ENCODE results near the gene SLC17A4. TPM values are rescaled to one million over a fixed set of nuclear protein-coding genes. Genes with fewer than 3 reads are reported as not detected.
A peak's percentile ranks its signal among the peaks of the same experiment; 100 is the strongest.

The SLC17A4 gene
- total RNA-seq, 4 donors from 2014 or later = not detected

- TF ChIP-seq EP300 (IDR thresholded peaks at IDR 0.05) (no peak), POLR2A (IDR thresholded peaks at IDR 0.05) (no peak), POLR2AphosphoS5 (IDR thresholded peaks at IDR 0.05) (no peak)
- TF ChIP-seq, protein P1, sequence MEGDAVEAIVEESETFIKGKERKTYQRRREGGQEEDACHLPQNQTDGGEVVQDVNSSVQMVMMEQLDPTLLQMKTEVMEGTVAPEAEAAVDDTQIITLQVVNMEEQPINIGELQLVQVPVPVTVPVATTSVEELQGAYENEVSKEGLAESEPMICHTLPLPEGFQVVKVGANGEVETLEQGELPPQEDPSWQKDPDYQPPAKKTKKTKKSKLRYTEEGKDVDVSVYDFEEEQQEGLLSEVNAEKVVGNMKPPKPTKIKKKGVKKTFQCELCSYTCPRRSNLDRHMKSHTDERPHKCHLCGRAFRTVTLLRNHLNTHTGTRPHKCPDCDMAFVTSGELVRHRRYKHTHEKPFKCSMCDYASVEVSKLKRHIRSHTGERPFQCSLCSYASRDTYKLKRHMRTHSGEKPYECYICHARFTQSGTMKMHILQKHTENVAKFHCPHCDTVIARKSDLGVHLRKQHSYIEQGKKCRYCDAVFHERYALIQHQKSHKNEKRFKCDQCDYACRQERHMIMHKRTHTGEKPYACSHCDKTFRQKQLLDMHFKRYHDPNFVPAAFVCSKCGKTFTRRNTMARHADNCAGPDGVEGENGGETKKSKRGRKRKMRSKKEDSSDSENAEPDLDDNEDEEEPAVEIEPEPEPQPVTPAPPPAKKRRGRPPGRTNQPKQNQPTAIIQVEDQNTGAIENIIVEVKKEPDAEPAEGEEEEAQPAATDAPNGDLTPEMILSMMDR (IDR thresholded peaks at IDR 0.05) = no peak
- no peaks in the 10 kb centered on the region for H3K4me1 ChIP-seq
- no peak overlapping the region for H3K27ac ChIP-seq
- H3K9me3 ChIP-seq = no peaks in the 10 kb centered on the region
- peaks cover 7% of the 10 kb centered on the region for H3K27me3 ChIP-seq
- no peaks in the 10 kb centered on the region for H3K36me3 ChIP-seq
- DNase-seq (ENCODE audit: low spot score in 2 of 2) = no peak
- WGBS = 82% methylated on average over 4 of the region's 4 CpGs
- no peak overlapping the region for H3K4me3 ChIP-seq
These were observed 23.5 kb downstream of the SLC17A4 start for GRCh38 chr6:25777856-25778649.

DNA sequence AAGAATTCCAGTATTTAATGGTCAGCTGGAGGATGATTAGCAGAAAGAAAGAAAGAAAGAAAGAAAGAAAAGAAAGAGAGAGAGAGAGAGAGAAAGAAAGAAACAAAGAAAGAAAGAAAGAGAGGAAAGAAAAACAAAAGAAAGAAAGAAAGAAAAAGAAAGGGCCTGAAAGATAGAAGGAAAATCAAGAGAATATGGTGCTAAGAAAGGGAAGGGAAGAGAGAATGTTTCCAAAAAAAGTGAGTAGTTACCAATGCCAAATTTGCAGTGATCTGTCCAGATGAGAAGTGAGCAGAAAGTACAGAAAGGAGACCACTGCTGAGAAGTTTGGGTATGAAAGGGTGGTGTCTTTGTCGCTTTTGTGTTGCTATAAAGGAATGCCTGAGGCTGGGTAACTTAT lies 26.6 kb downstream of the SLC17A4 start:
- no peak for DNase-seq (ENCODE audit: low spot score in 2 of 2)
- no peak overlapping the region for H3K4me3 ChIP-seq
- TF ChIP-seq, protein P1 (IDR thresholded peaks at IDR 0.05) = no peak
- TF ChIP-seq POLR2AphosphoS5 (IDR thresholded peaks at IDR 0.05) (no peak), POLR2A (IDR thresholded peaks at IDR 0.05) (no peak), EP300 (IDR thresholded peaks at IDR 0.05) (no peak)
- WGBS = 93% methylated on average over 1 of the region's 1 CpG
- peaks cover 5% of the 10 kb centered on the region for H3K27me3 ChIP-seq
- H3K9me3 ChIP-seq = no peaks in the 10 kb centered on the region
- no peak overlapping the region for H3K27ac ChIP-seq
- H3K36me3 ChIP-seq = no peaks in the 10 kb centered on the region
- no peaks in the 10 kb centered on the region for H3K4me1 ChIP-seq

GRCh38 chr6:25787428-25787827 lies 32.9 kb downstream of the SLC17A4 start:
- TF ChIP-seq, protein P1 (IDR thresholded peaks at IDR 0.05) = no peak
- TF ChIP-seq POLR2A (IDR thresholded peaks at IDR 0.05) (no peak), EP300 (IDR thresholded peaks at IDR 0.05) (no peak), POLR2AphosphoS5 (IDR thresholded peaks at IDR 0.05) (no peak)
- no peaks in the 10 kb centered on the region for H3K27me3 ChIP-seq
- H3K4me1 ChIP-seq = no peaks in the 10 kb centered on the region
- no peaks in the 10 kb centered on the region for H3K9me3 ChIP-seq
- H3K36me3 ChIP-seq = no peaks in the 10 kb centered on the region
- WGBS = 67% methylated on average over 2 of the region's 2 CpGs
- H3K4me3 ChIP-seq = no peak overlapping the region
- DNase-seq (ENCODE audit: low spot score in 2 of 2) = no peak
- no peak overlapping the region for H3K27ac ChIP-seq

DNA sequence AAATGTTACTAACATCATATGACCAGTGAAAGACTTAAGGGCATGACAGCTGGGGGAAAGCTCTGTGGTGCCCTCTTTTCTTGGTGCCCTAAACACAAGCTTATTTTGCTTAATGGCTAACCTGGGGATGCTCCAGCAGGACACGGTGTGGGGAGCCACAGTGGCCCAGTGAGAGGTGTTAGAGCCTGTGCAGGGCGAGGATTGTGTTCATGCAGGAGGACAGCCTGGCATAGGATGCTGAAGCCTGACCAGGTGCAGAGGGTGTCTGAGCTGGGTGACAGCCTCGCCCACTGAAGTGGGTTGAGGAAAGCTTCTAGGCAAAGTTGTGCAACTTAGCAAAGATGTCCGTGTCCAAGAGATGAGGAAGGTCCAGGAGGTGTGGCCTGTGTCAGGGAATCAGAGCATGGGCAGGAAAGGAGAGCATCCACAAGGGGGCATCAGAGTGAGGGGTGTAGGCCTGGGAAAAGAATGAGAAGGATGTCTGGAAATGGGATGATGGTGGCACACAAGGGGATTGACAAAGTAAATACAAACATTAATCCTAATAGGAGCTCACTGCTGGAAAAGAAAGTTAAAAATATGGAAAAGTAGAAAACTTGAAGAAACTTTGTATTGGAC lies 33.9 kb downstream of the SLC17A4 start:
- no peaks in the 10 kb centered on the region for H3K27me3 ChIP-seq
- no peaks in the 10 kb centered on the region for H3K9me3 ChIP-seq
- H3K4me1 ChIP-seq = no peaks in the 10 kb centered on the region
- TF ChIP-seq POLR2A (IDR thresholded peaks at IDR 0.05) = no peak
- TF ChIP-seq, protein P1 (IDR thresholded peaks at IDR 0.05) = peak; percentile 24 to 29
- H3K36me3 ChIP-seq = no peaks in the 10 kb centered on the region
- no peak overlapping the region for H3K27ac ChIP-seq
- no peak for DNase-seq (ENCODE audit: low spot score in 2 of 2)
- WGBS = 63% methylated on average over 4 of the region's 4 CpGs
- H3K4me3 ChIP-seq = no peak overlapping the region

- no peaks in the 10 kb centered on the region for H3K36me3 ChIP-seq
- WGBS = 85% methylated on average over 2 of the region's 2 CpGs
- TF ChIP-seq, protein P1 (IDR thresholded peaks at IDR 0.05) = no peak
- TF ChIP-seq EP300 (IDR thresholded peaks at IDR 0.05) = no peak
- no peak for DNase-seq (ENCODE audit: low spot score in 2 of 2)
- H3K4me1 ChIP-seq = no peaks in the 10 kb centered on the region
- no peaks in the 10 kb centered on the region for H3K27me3 ChIP-seq
- no peaks in the 10 kb centered on the region for H3K9me3 ChIP-seq
- H3K4me3 ChIP-seq = no peak overlapping the region
- H3K27ac ChIP-seq = no peak overlapping the region
These were observed 34.9 kb downstream of the SLC17A4 start for GRCh38 chr6:25789475-25789874.

All from suprapubic skin (tissue), 4 donors.